BLaER1 treated with 17β-estradiol and CSF1 and Interleukin-3, amounts not matched to agents 10 nM and 100 nM (cell line): Measurements from ENCODE around the gene MFN2.
"Not testable (repeated sequence)": the region's sequence is repeated elsewhere in the genome, so short reads cannot be mapped to it uniquely, and the experiment has no call there.

Experiments used
- H3K27ac ChIP-seq, 11 experiments: shearing (Covaris generic); formaldehyde crosslinking; 2 replicates each; pipeline ENCODE4 v1.8.1; 2022
- H3K27me3 ChIP-seq, 11 experiments: shearing (Covaris generic); formaldehyde crosslinking; 2 replicates each; pipeline ENCODE4 v1.8.1; 2022
- H3K36me3 ChIP-seq, 11 experiments: shearing (Covaris generic); formaldehyde crosslinking; 2 replicates each; pipeline ENCODE4 v1.8.1; 2022
- H3K4me1 ChIP-seq, 10 experiments: shearing (Covaris generic); formaldehyde crosslinking; 2 replicates each; pipeline ENCODE4 v1.8.1; 2022
- H3K4me2 ChIP-seq, 11 experiments: shearing (Covaris generic); formaldehyde crosslinking; 2 replicates each; pipeline ENCODE4 v1.8.1; 2022
- H3K4me3 ChIP-seq, 10 experiments: shearing (Covaris generic); formaldehyde crosslinking; 2 replicates each; pipeline ENCODE4 v1.8.1; 2022
- H3K9ac ChIP-seq, 11 experiments: shearing (Covaris generic); formaldehyde crosslinking; 2 replicates each; pipeline ENCODE4 v1.8.1; 2022
- H3K9me3 ChIP-seq, 11 experiments: shearing (Covaris generic); formaldehyde crosslinking; replicated peaks in 1 of 11; 2 replicates each; pipeline ENCODE4 v1.8.1; 2022
- H4K20me1 ChIP-seq, 11 experiments: shearing (Covaris generic); formaldehyde crosslinking; 2 replicates each; pipeline ENCODE4 v1.8.1; 2022
- Cebpa-rat ChIP-seq, 11 experiments: shearing (Covaris generic); IDR thresholded peaks; 2 replicates each; pipeline ENCODE4 v1.8.1; 2022

The MFN2 gene

GRCh38 chr1:11999236-11999635 is 19.0 kb downstream of the MFN2 start:
- Histone ChIP-seq H3K4me1 (peaks cover 0 to 21% (median 18%) of the 10 kb centered on the region in 10 experiments; a peak in 16 of 20 replicates), H3K4me2 (no peak overlapping the region), H3K27me3 (no peaks in the 10 kb centered on the region), H4K20me1 (peaks cover 0 to 40% (median 5%) of the 10 kb centered on the region in 11 experiments; a peak in 7 of 22 replicates), H3K9ac (no peak overlapping the region; a peak in 1 of 22 replicates), H3K36me3 (peaks cover 95 to 100% (median 98%) of the 10 kb centered on the region in 11 experiments), H3K4me3 (no peak overlapping the region), H3K9me3 (no peaks in the 10 kb centered on the region), H3K27ac (no peak overlapping the region)
- TF ChIP-seq Cebpa-rat (IDR thresholded peaks at IDR 0.05) = no peak

- Histone ChIP-seq H4K20me1 (peaks cover 0 to 30% (median 4%) of the 10 kb centered on the region in 11 experiments; a peak in 6 of 22 replicates), H3K4me2 (no peak overlapping the region), H3K36me3 (peaks cover 95 to 100% (median 98%) of the 10 kb centered on the region in 11 experiments), H3K4me3 (no peak overlapping the region), H3K27me3 (no peaks in the 10 kb centered on the region), H3K27ac (peak overlapping the region in 1 of 11 experiments; percentile 30; a peak in 2 of 22 replicates), H3K9me3 (peaks cover 0 to 1% (median 0%) of the 10 kb centered on the region in 11 experiments; a peak in 2 of 22 replicates), H3K4me1 (peaks cover 0 to 12% (median 11%) of the 10 kb centered on the region in 10 experiments; a peak in 16 of 20 replicates), H3K9ac (no peak overlapping the region)
- TF ChIP-seq Cebpa-rat (IDR thresholded peaks at IDR 0.05) = no peak
Measured at GRCh38 chr1:12001249-12001917, 21.1 kb downstream of the MFN2 start.

- Histone ChIP-seq H3K27me3 (no peaks in the 10 kb centered on the region), H3K9ac (no peak overlapping the region), H3K4me3 (no peak overlapping the region), H4K20me1 (peaks cover 0 to 31% (median 4%) of the 10 kb centered on the region in 11 experiments; a peak in 6 of 22 replicates), H3K4me2 (no peak overlapping the region), H3K27ac (no peak overlapping the region), H3K9me3 (peaks cover 0 to 8% (median 2%) of the 10 kb centered on the region in 11 experiments; a peak in 10 of 22 replicates), H3K36me3 (peaks cover 95 to 100% (median 98%) of the 10 kb centered on the region in 11 experiments), H3K4me1 (peaks cover 0 to 5% (median 4%) of the 10 kb centered on the region in 10 experiments; a peak in 15 of 20 replicates)
- TF ChIP-seq Cebpa-rat (IDR thresholded peaks at IDR 0.05) = no peak
Measured at GRCh38 chr1:12001996-12002493, 21.8 kb downstream of the MFN2 start.

GRCh38 chr1:12003762-12004161 is 23.5 kb downstream of the MFN2 start:
- H3K9ac ChIP-seq = no peak overlapping the region
- peaks cover 87 to 100% (median 95%) of the 10 kb centered on the region in 11 experiments for H3K36me3 ChIP-seq
- peaks cover 0 to 21% (median 7%) of the 10 kb centered on the region in 11 experiments; a peak in 14 of 22 replicates for H3K9me3 ChIP-seq
- no peaks in the 10 kb centered on the region; a peak in 2 of 20 replicates for H3K4me1 ChIP-seq
- TF ChIP-seq Cebpa-rat (IDR thresholded peaks at IDR 0.05) = no peak
- no peak overlapping the region for H3K4me2 ChIP-seq
- no peak overlapping the region for H3K27ac ChIP-seq
- H3K27me3 ChIP-seq = no peaks in the 10 kb centered on the region
- H4K20me1 ChIP-seq = peaks cover 0 to 26% (median 0%) of the 10 kb centered on the region in 11 experiments; a peak in 3 of 22 replicates
- no peak overlapping the region for H3K4me3 ChIP-seq

- no peak for TF ChIP-seq Cebpa-rat (IDR thresholded peaks at IDR 0.05)
- no peak overlapping the region; a peak in 1 of 22 replicates for H3K9ac ChIP-seq
- no peak overlapping the region for H3K27ac ChIP-seq
- no peaks in the 10 kb centered on the region for H3K27me3 ChIP-seq
- H4K20me1 ChIP-seq = peaks cover 0 to 22% (median 0%) of the 10 kb centered on the region in 11 experiments; a peak in 3 of 22 replicates
- no peak overlapping the region for H3K4me2 ChIP-seq
- H3K4me1 ChIP-seq = peaks cover 0 to 7% (median 0%) of the 10 kb centered on the region in 10 experiments; a peak in 5 of 20 replicates
- peaks cover 86 to 100% (median 96%) of the 10 kb centered on the region in 11 experiments for H3K36me3 ChIP-seq
- peaks cover 0 to 21% (median 7%) of the 10 kb centered on the region in 11 experiments; a peak in 14 of 22 replicates for H3K9me3 ChIP-seq
- no peak overlapping the region for H3K4me3 ChIP-seq
Measured at GRCh38 chr1:12005488-12006166, 25.4 kb downstream of the MFN2 start.

GRCh38 chr1:12006167-12006921 is 26.1 kb downstream of the MFN2 start:
- no peak overlapping the region for H3K27ac ChIP-seq
- H3K4me3 ChIP-seq = no peak overlapping the region
- H3K36me3 ChIP-seq = peaks cover 88 to 100% (median 96%) of the 10 kb centered on the region in 11 experiments

GRCh38 chr1:12007204-12007603 is 27.0 kb downstream of the MFN2 start:
- peaks cover 0 to 14% (median 0%) of the 10 kb centered on the region in 11 experiments; a peak in 3 of 22 replicates for H4K20me1 ChIP-seq
- H3K4me1 ChIP-seq = peaks cover 4 to 22% (median 14%) of the 10 kb centered on the region in 10 experiments
- H3K36me3 ChIP-seq = peaks cover 88 to 100% (median 96%) of the 10 kb centered on the region in 11 experiments
- no peak overlapping the region for H3K4me3 ChIP-seq
- no peak overlapping the region for H3K4me2 ChIP-seq
- H3K27ac ChIP-seq = no peak overlapping the region; a peak in 1 of 22 replicates
- H3K27me3 ChIP-seq = no peaks in the 10 kb centered on the region
- peaks cover 0 to 21% (median 7%) of the 10 kb centered on the region in 11 experiments; a peak in 14 of 22 replicates for H3K9me3 ChIP-seq
- no peak for TF ChIP-seq Cebpa-rat (IDR thresholded peaks at IDR 0.05)
- H3K9ac ChIP-seq = no peak overlapping the region

More at GRCh38 chr1:12006167-12006921, 26.1 kb downstream of the MFN2 start:
- Histone ChIP-seq H3K9me3 (peaks cover 0 to 21% (median 7%) of the 10 kb centered on the region in 11 experiments; a peak in 14 of 22 replicates), H3K9ac (no peak overlapping the region), H3K27me3 (no peaks in the 10 kb centered on the region), H4K20me1 (peaks cover 0 to 20% (median 0%) of the 10 kb centered on the region in 11 experiments; a peak in 4 of 22 replicates), H3K4me1 (peaks cover 0 to 14% (median 5%) of the 10 kb centered on the region in 10 experiments; a peak in 15 of 20 replicates), H3K4me2 (no peak overlapping the region)
- no peak for TF ChIP-seq Cebpa-rat (IDR thresholded peaks at IDR 0.05)

- H3K9ac ChIP-seq, H3K27me3 ChIP-seq, H3K4me3 ChIP-seq, H3K4me2 ChIP-seq, H3K27ac ChIP-seq: not testable (repeated sequence)
- Histone ChIP-seq H3K4me1 (peaks cover 16 to 34% (median 25%) of the 10 kb centered on the region in 10 experiments), H4K20me1 (peaks cover 0 to 15% (median 0%) of the 10 kb centered on the region in 11 experiments; a peak in 3 of 22 replicates), H3K36me3 (peaks cover 81 to 97% (median 92%) of the 10 kb centered on the region in 11 experiments), H3K9me3 (peaks cover 0 to 21% (median 7%) of the 10 kb centered on the region in 11 experiments; a peak in 14 of 22 replicates)
Measured at GRCh38 chr1:12008355-12008754, 28.1 kb downstream of the MFN2 start.
